ENCODE results near the gene SNTG2.
"Not testable (repeated sequence)": the region's sequence is repeated elsewhere in the genome, so short reads cannot be mapped to it uniquely, and the experiment has no call there.

SNTG2 gene

GRCh38 chr2:1173528-1173927 is 222.9 kb downstream of the SNTG2 start:
- no peak for DNase-seq (ENCODE audit: low read depth, low spot score)

GRCh38 chr2:1181893-1182292 is 231.2 kb downstream of the SNTG2 start:
- DNase-seq (ENCODE audit: low read depth, low spot score): no peak

GRCh38 chr2:1183300-1183699 is 232.7 kb downstream of the SNTG2 start:
- no peak for DNase-seq (ENCODE audit: low read depth, low spot score)

GRCh38 chr2:1186421-1186820 is 235.8 kb downstream of the SNTG2 start:
- no peak for DNase-seq (ENCODE audit: low read depth, low spot score)

- DNase-seq (ENCODE audit: low read depth, low spot score): no peak
These were observed 236.5 kb downstream of the SNTG2 start for GRCh38 chr2:1187189-1187588.

GRCh38 chr2:1192121-1192520 is 241.5 kb downstream of the SNTG2 start:
- DNase-seq (ENCODE audit: low read depth, low spot score): no peak

GRCh38 chr2:1193801-1194200 is 243.2 kb downstream of the SNTG2 start:
- DNase-seq (ENCODE audit: low read depth, low spot score): no peak

- DNase-seq (ENCODE audit: low read depth, low spot score): no peak
These were observed 253.1 kb downstream of the SNTG2 start for GRCh38 chr2:1203772-1204171.

GRCh38 chr2:1205853-1206252 is 255.2 kb downstream of the SNTG2 start:
- no peak for DNase-seq (ENCODE audit: low read depth, low spot score)

- no peak for DNase-seq (ENCODE audit: low read depth, low spot score)
These were observed 257.4 kb downstream of the SNTG2 start for GRCh38 chr2:1207962-1208510.

- no peak for DNase-seq (ENCODE audit: low read depth, low spot score)
These were observed 257.9 kb downstream of the SNTG2 start for GRCh38 chr2:1208522-1208921.

GRCh38 chr2:1209246-1209645 is 258.6 kb downstream of the SNTG2 start:
- no peak for DNase-seq (ENCODE audit: low read depth, low spot score)

GRCh38 chr2:1209761-1210160 is 259.1 kb downstream of the SNTG2 start:
- no peak for DNase-seq (ENCODE audit: low read depth, low spot score)

- no peak for DNase-seq (ENCODE audit: low read depth, low spot score)
These were observed 259.7 kb downstream of the SNTG2 start for GRCh38 chr2:1210352-1210751.

GRCh38 chr2:1219901-1220573 is 269.4 kb downstream of the SNTG2 start:
- DNase-seq (ENCODE audit: low read depth, low spot score): no peak

GRCh38 chr2:1222056-1222455 is 271.4 kb downstream of the SNTG2 start:
- no peak for DNase-seq (ENCODE audit: low read depth, low spot score)

- DNase-seq (ENCODE audit: low read depth, low spot score): no peak
These were observed 273.1 kb downstream of the SNTG2 start for GRCh38 chr2:1223791-1224190.

GRCh38 chr2:1224901-1225300 is 274.3 kb downstream of the SNTG2 start:
- DNase-seq (ENCODE audit: low read depth, low spot score): no peak

GRCh38 chr2:1226766-1227165 is 276.1 kb downstream of the SNTG2 start:
- no peak for DNase-seq (ENCODE audit: low read depth, low spot score)

GRCh38 chr2:1227274-1227900 is 276.7 kb downstream of the SNTG2 start:
- DNase-seq (ENCODE audit: low read depth, low spot score): no peak

- not testable (repeated sequence) for DNase-seq (ENCODE audit: low read depth, low spot score)
These were observed 278.9 kb downstream of the SNTG2 start for GRCh38 chr2:1229596-1229995.

- DNase-seq (ENCODE audit: low read depth, low spot score): no peak
These were observed 279.7 kb downstream of the SNTG2 start for GRCh38 chr2:1230155-1230893.

Measured in astrocyte of the hippocampus (primary cell).